Measurements from ENCODE around the gene ELOVL4.

DNA sequence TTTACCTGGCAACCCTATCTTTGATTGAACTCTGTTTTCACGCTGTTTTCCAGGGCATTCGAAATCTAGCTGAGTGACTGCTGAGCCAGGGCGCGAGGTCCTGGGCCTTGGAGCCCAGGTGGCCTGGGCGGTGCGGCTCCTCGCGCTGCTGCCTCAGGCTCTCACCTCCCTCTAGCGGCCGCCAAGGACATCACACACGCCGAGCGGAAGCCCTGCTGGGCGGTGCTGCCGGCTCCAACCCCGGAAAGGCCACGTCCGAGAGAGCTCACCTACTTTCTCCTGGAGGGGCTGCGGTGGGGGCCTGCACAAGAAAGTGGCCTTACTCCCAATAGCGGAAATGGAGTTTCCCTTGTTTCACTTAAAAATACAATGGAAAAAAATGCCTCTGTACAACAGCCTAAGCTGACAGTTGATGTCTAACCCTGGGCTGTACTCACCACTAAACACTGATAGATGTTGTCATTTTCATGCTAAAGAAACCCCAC lies 77.7 kb downstream of the ELOVL4 start:
- TF ChIP-seq, protein P1, sequence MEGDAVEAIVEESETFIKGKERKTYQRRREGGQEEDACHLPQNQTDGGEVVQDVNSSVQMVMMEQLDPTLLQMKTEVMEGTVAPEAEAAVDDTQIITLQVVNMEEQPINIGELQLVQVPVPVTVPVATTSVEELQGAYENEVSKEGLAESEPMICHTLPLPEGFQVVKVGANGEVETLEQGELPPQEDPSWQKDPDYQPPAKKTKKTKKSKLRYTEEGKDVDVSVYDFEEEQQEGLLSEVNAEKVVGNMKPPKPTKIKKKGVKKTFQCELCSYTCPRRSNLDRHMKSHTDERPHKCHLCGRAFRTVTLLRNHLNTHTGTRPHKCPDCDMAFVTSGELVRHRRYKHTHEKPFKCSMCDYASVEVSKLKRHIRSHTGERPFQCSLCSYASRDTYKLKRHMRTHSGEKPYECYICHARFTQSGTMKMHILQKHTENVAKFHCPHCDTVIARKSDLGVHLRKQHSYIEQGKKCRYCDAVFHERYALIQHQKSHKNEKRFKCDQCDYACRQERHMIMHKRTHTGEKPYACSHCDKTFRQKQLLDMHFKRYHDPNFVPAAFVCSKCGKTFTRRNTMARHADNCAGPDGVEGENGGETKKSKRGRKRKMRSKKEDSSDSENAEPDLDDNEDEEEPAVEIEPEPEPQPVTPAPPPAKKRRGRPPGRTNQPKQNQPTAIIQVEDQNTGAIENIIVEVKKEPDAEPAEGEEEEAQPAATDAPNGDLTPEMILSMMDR (optimal IDR thresholded peaks at IDR 0.05 in 1 of 3, IDR thresholded peaks at IDR 0.05 in 1 of 3, conservative IDR thresholded peaks at IDR 0.05 in 1 of 3; ENCODE audit: extremely low read depth in 1 of 3, insufficient read depth in 2 of 3, low read length in 3 of 3) = peak; percentile 80 to 98 (median 89)
- no peak for TF ChIP-seq EZH2 (IDR thresholded peaks at IDR 0.05; ENCODE audit: low read length)
